ENCODE data around the gene SFXN1.

Gene SFXN1

GRCh38 chr5:175575301-175575700, 96.9 kb downstream of the SFXN1 start:
- no peak for TF ChIP-seq CTCF (conservative IDR thresholded peaks at IDR 0.05; ENCODE audit: low read depth)
- CTCF ChIA-PET = interaction anchor here (0.9 kb wide), 1 partner anchor 665 kb away, joined by 10 read pairs; no protein-coding TSS in a partner anchor
- no peak overlapping the region for H3K27ac ChIP-seq
- POLR2A ChIA-PET (ENCODE audit: low non-redundant PET) = interaction anchor here (0.7 kb wide), 1 partner anchor 58 kb away, joined by 8 read pairs; no protein-coding TSS in a partner anchor
- DNase-seq (ENCODE audit: low spot score) = no peak

GRCh38 chr5:175576096-175576495, 97.7 kb downstream of the SFXN1 start:
- CTCF ChIA-PET = no interaction called here

GRCh38 chr5:175576591-175576990, 98.2 kb downstream of the SFXN1 start:
- ChIA-PET POLR2A (ENCODE audit: low non-redundant PET) (no interaction called here), CTCF (no interaction called here)
- TF ChIP-seq CTCF (conservative IDR thresholded peaks at IDR 0.05; ENCODE audit: low read depth) = no peak
- H3K27ac ChIP-seq = no peak overlapping the region
- DNase-seq (ENCODE audit: low spot score) = no peak

More at GRCh38 chr5:175576096-175576495, 97.7 kb downstream of the SFXN1 start:
- no peak overlapping the region for H3K27ac ChIP-seq
- no peak for TF ChIP-seq CTCF (conservative IDR thresholded peaks at IDR 0.05; ENCODE audit: low read depth)
- POLR2A ChIA-PET (ENCODE audit: low non-redundant PET) = no interaction called here
- no peak for DNase-seq (ENCODE audit: low spot score)

Measured in RWPE1 (cell line).